WERI-Rb-1 (cell line): ENCODE measurements around the gene HIPK2.

Source experiments
- DNase-seq: peaks from one replicate; pipeline ENCODE4 v3.0.0-alpha.2; 2020
- H3K27ac ChIP-seq: fragments of 250-450 bp; sonication (Bioruptor Pico); 2 replicates; pipeline ENCODE4 v1.5.1; 2020; ENCODE audit warnings: mild to moderate bottlenecking, moderate library complexity
- H3K27me3 ChIP-seq: fragments of 250-450 bp; sonication (Bioruptor Pico); 2 replicates; pipeline ENCODE4 v1.5.1; 2021; ENCODE audit warnings: mild to moderate bottlenecking, low read depth, moderate library complexity; ENCODE audit not compliant: insufficient read depth, severe bottlenecking
- H3K36me3 ChIP-seq: fragments of 250-450 bp; sonication (Bioruptor Pico); 2 replicates; pipeline ENCODE4 v1.5.1; 2020; ENCODE audit warnings: mild to moderate bottlenecking, moderate library complexity
- H3K4me3 ChIP-seq: 2 replicates; pipeline ENCODE4 v1.5.1; 2011; ENCODE audit warnings: low read depth, mild to moderate bottlenecking, control low read depth, low read length
- H3K9me3 ChIP-seq: fragments of 250-450 bp; sonication (Bioruptor Pico); 2 replicates; pipeline ENCODE4 v1.5.1; 2021; ENCODE audit warnings: mild to moderate bottlenecking, moderate library complexity; ENCODE audit not compliant: severe bottlenecking
- TF ChIP-seq, protein P1 (sequence below): IDR thresholded peaks from 2 replicates; pipeline ENCODE4 v1.5.1; 2011; ENCODE audit warnings: low read depth, mild to moderate bottlenecking, control low read depth, inconsistent platforms, low read length

HIPK2 gene

GRCh38 chr7:139710036-139710435 lies 67.8 kb downstream of the HIPK2 start:
- no peaks in the 10 kb centered on the region for H3K27me3 ChIP-seq
- DNase-seq = no peak
- TF ChIP-seq, protein P1, sequence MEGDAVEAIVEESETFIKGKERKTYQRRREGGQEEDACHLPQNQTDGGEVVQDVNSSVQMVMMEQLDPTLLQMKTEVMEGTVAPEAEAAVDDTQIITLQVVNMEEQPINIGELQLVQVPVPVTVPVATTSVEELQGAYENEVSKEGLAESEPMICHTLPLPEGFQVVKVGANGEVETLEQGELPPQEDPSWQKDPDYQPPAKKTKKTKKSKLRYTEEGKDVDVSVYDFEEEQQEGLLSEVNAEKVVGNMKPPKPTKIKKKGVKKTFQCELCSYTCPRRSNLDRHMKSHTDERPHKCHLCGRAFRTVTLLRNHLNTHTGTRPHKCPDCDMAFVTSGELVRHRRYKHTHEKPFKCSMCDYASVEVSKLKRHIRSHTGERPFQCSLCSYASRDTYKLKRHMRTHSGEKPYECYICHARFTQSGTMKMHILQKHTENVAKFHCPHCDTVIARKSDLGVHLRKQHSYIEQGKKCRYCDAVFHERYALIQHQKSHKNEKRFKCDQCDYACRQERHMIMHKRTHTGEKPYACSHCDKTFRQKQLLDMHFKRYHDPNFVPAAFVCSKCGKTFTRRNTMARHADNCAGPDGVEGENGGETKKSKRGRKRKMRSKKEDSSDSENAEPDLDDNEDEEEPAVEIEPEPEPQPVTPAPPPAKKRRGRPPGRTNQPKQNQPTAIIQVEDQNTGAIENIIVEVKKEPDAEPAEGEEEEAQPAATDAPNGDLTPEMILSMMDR = no peak
- no peak overlapping the region for H3K4me3 ChIP-seq
- H3K27ac ChIP-seq = no peak overlapping the region
- H3K36me3 ChIP-seq = peaks cover 54% of the 10 kb centered on the region
- H3K9me3 ChIP-seq = no peaks in the 10 kb centered on the region

DNA sequence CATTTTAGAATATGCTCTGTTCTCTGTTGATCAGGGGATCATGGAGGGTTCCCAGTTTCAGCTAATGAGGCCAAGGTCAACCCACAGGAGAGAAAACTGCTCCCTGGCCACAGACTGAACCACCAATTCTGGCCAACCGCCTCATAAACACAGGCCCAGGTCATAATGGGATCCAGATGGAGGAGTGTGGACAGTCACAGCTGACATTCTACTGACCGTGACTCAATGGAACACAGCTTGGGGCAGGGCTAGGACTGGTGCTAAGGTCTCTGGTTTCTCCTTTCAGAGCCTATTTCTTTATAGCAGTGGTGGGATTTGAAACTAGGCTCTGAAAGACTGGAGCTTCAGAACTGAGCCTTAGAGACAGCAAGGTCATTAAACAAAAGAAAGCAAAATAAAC lies 68.3 kb downstream of the HIPK2 start:
- DNase-seq = no peak
- H3K36me3 ChIP-seq = peaks cover 48% of the 10 kb centered on the region
- H3K27ac ChIP-seq = no peak overlapping the region

GRCh38 chr7:139708541-139708940 lies 69.3 kb downstream of the HIPK2 start:
- no peak overlapping the region for H3K27ac ChIP-seq

More for the DNA sequence above, 68.3 kb downstream of the HIPK2 start:
- H3K9me3 ChIP-seq = no peaks in the 10 kb centered on the region
- TF ChIP-seq, protein P1 = no peak
- H3K27me3 ChIP-seq = no peaks in the 10 kb centered on the region
- no peak overlapping the region for H3K4me3 ChIP-seq

GRCh38 chr7:139706837-139707236 lies 71.0 kb downstream of the HIPK2 start:
- H3K36me3 ChIP-seq = peaks cover 33% of the 10 kb centered on the region
- H3K27ac ChIP-seq = no peak overlapping the region
- H3K4me3 ChIP-seq = no peak overlapping the region
- TF ChIP-seq, protein P1 = no peak
- H3K27me3 ChIP-seq = no peaks in the 10 kb centered on the region
- no peaks in the 10 kb centered on the region for H3K9me3 ChIP-seq
- no peak for DNase-seq

More at GRCh38 chr7:139708541-139708940, 69.3 kb downstream of the HIPK2 start:
- TF ChIP-seq, protein P1 = no peak
- H3K27me3 ChIP-seq = no peaks in the 10 kb centered on the region
- H3K9me3 ChIP-seq = no peaks in the 10 kb centered on the region
- no peak overlapping the region for H3K4me3 ChIP-seq
- H3K36me3 ChIP-seq = peaks cover 39% of the 10 kb centered on the region
- DNase-seq = no peak

DNA sequence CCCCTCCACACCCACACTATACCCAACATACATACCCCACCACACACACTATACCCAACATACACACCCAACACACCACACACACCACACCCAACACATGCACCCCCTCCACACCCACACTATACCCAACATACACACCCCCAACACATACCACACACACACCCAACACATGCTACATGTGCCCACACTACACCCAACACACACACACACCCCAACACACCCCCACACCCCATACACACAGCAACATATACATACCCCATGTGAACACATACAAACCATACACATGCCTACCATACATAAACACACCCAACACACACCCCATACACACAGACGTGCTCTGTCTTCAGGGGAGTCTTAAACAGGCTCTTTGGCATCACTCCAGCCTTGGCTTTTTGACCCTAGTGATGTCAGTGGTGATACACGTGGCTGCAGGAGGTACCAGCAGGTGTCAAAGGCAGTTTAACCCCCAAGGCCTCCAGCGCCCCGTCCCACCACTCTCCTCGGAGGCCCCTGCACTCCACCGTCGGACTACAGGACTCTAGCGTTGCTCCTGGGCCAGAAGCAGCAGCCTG lies 73.4 kb downstream of the HIPK2 start:
- TF ChIP-seq, protein P1 = no peak
- H3K27ac ChIP-seq = no peak overlapping the region
- H3K4me3 ChIP-seq = no peak overlapping the region
- H3K27me3 ChIP-seq = no peaks in the 10 kb centered on the region
- H3K9me3 ChIP-seq = no peaks in the 10 kb centered on the region
- no peak for DNase-seq
- peaks cover 38% of the 10 kb centered on the region for H3K36me3 ChIP-seq
